Endothelial cell of umbilical vein (primary cell): ENCODE measurements around the gene CCT3. TPM values are rescaled to one million over a fixed set of nuclear protein-coding genes. Genes with fewer than 3 reads are reported as not detected.
A peak's percentile ranks its signal among the peaks of the same experiment; 100 is the strongest.

Source experiments
- BruUV-seq: library from RNA; stranded (reverse); fragments of 400-500 nt; replicated peaks from 2 replicates; lab custom pipeline; 2021; lab: Mats Ljungman, UMichigan
- CTCF ChIA-PET: fragments of 300-600, 350-600 bp; sonication (Branson Sonifier 250); formaldehyde crosslinking; loops from one replicate; lab custom pipeline; 2021; ENCODE audit warnings: antibody characterized with exemption, inconsistent platforms; lab: Charles Lee
- POLR2A ChIA-PET: fragments of 300-600, 350-600 bp; sonication (Branson Sonifier 250); formaldehyde crosslinking; loops from one replicate; lab custom pipeline; 2021; ENCODE audit warnings: antibody characterized with exemption, inconsistent platforms; lab: Charles Lee
- DNase-seq: peaks from one replicate; pipeline ENCODE4 v3.0.0-alpha.2; 2011; ENCODE audit warnings: low read depth, low spot score
- FAIRE-seq: peaks from 2 replicates; lab custom pipeline; 2011; peaks lifted over from hg19 to GRCh38; lab: Jason Lieb, UNC
- H2AFZ ChIP-seq: 2 replicates; pipeline ENCODE4 v1.6.0; 2012; ENCODE audit warnings: low read depth, low read length, control low read depth, inconsistent platforms
- H3K27ac ChIP-seq: 2 replicates; pipeline ENCODE4 v1.5.1; 2011; ENCODE audit warnings: low read depth, mild to moderate bottlenecking, control low read depth, low read length, moderate library complexity; ENCODE audit not compliant: insufficient read depth
- H3K27me3 ChIP-seq, 2 experiments: 2 replicates each; pipeline versions ENCODE4 v1.6.0 to v1.6.1; 2011; ENCODE audit warnings: low read length in 2 of 2, mixed read lengths in 1 of 2; ENCODE audit not compliant: control insufficient read depth in 2 of 2, insufficient read depth in 2 of 2
- H3K36me3 ChIP-seq, 2 experiments: 2 replicates in 1 of 2; 3 replicates in 1 of 2; pipeline ENCODE4 v1.5.1; 2011; ENCODE audit warnings: low read length in 2 of 2, mild to moderate bottlenecking in 1 of 2, moderate library complexity in 1 of 2; ENCODE audit not compliant: control insufficient read depth in 2 of 2, insufficient read depth in 2 of 2; ENCODE audit errors: extremely low read depth in 1 of 2
- H3K4me1 ChIP-seq: 3 replicates; pipeline ENCODE4 v1.5.1; 2011; ENCODE audit warnings: mild to moderate bottlenecking, low read length; ENCODE audit not compliant: control insufficient read depth, insufficient read depth; ENCODE audit errors: extremely low read depth
- H3K4me2 ChIP-seq: 2 replicates; pipeline ENCODE4 v1.6.1; 2011; ENCODE audit warnings: low read length, control low read depth, mixed read lengths; ENCODE audit not compliant: insufficient read depth
- H3K4me3 ChIP-seq, 3 experiments: fragments of 200-600 bp in 1 of 3; sonication (generic), shearing (Covaris generic) in 1 of 3; replicated peaks in 1 of 3; 2 replicates each; pipeline ENCODE4 v1.5.1; 2011 to 2016; ENCODE audit warnings: control low read depth in 3 of 3, low read length in 3 of 3, mild to moderate bottlenecking in 2 of 3, inconsistent platforms in 1 of 3, low read depth in 1 of 3, moderate library complexity in 1 of 3; ENCODE audit not compliant: insufficient read depth in 1 of 3
- H3K79me2 ChIP-seq: 2 replicates; pipeline ENCODE4 v1.6.0; 2012; ENCODE audit warnings: low read length, inconsistent platforms; ENCODE audit not compliant: control insufficient read depth, insufficient read depth
- H3K9ac ChIP-seq: replicated peaks from 2 replicates; pipeline ENCODE3; 2011; ENCODE audit warnings: low read length, control low read depth; ENCODE audit not compliant: insufficient read depth; ENCODE audit errors: extremely low read depth
- H3K9me1 ChIP-seq: replicated peaks from 3 replicates; pipeline ENCODE4 v1.6.0; 2011; ENCODE audit warnings: mild to moderate bottlenecking, low read length; ENCODE audit not compliant: control insufficient read depth, insufficient read depth; ENCODE audit errors: extremely low read depth
- H3K9me3 ChIP-seq: replicated peaks from 2 replicates; pipeline ENCODE4 v1.5.1; 2012; ENCODE audit warnings: low read length, inconsistent platforms; ENCODE audit not compliant: control insufficient read depth, insufficient read depth
- H4K20me1 ChIP-seq: replicated peaks from 2 replicates; pipeline ENCODE3; 2011; ENCODE audit warnings: mild to moderate bottlenecking, low read length; ENCODE audit not compliant: control insufficient read depth, insufficient read depth; ENCODE audit errors: extremely low read depth
- CTCF ChIP-seq, 2 donors: IDR thresholded peaks; 1 replicate in 1 of 2; 2 replicates in 1 of 2; pipeline ENCODE4 v1.5.1; 2011; ENCODE audit warnings: low read length in 2 of 2, mild to moderate bottlenecking in 2 of 2, moderate library complexity in 2 of 2, control low read depth in 1 of 2, inconsistent platforms in 1 of 2, low read depth in 1 of 2; ENCODE audit not compliant: insufficient read depth in 1 of 2; ENCODE audit errors: extremely low read depth in 1 of 2
- EZH2 ChIP-seq: IDR thresholded peaks from 2 replicates; pipeline ENCODE4 v1.6.1; 2012; ENCODE audit warnings: borderline replicate concordance, low read depth, mild to moderate bottlenecking, moderate library complexity, low read length, inconsistent platforms; ENCODE audit not compliant: severe bottlenecking
- FOS ChIP-seq: IDR thresholded peaks from 2 replicates; pipeline ENCODE4 v1.6.1; 2011; ENCODE audit warnings: mild to moderate bottlenecking, low read length, moderate library complexity, borderline replicate concordance; ENCODE audit not compliant: insufficient read depth
- GATA2 ChIP-seq: IDR thresholded peaks from 2 replicates; pipeline ENCODE4 v1.7.0; 2011; ENCODE audit warnings: low read depth, mild to moderate bottlenecking, moderate library complexity, mixed read lengths, low read length; ENCODE audit not compliant: insufficient read length, insufficient read depth
- JUN ChIP-seq: IDR thresholded peaks from 2 replicates; pipeline ENCODE4 v1.6.1; 2011; ENCODE audit warnings: borderline replicate concordance, low read depth; ENCODE audit not compliant: insufficient read length, insufficient read depth
- MYC ChIP-seq: IDR thresholded peaks from one replicate; pipeline ENCODE4 v1.6.1; 2011; ENCODE audit warnings: mild to moderate bottlenecking, low read depth, low read length
- POLR2A ChIP-seq: IDR thresholded peaks from 2 replicates; pipeline ENCODE4 v1.6.1; 2012; ENCODE audit warnings: low read depth, mild to moderate bottlenecking, control low read depth, low read length
- POLR2AphosphoS5 ChIP-seq: IDR thresholded peaks from 2 replicates; pipeline ENCODE4 v1.6.1; 2012; ENCODE audit warnings: low read depth, mild to moderate bottlenecking, control low read depth, low read length, moderate library complexity; ENCODE audit not compliant: insufficient read depth
- dilution Hi-C: fragments of 300-500 bp; cut with MboI; formaldehyde crosslinking; loops from one replicate; pipeline ENCODE4 v1.15.0; 2019; ENCODE audit warnings: low sequenced_read_pairs; ENCODE audit not compliant: extremely low pct_ligation_motif_present
- intact Hi-C: fragments of 100-400 bp; cut with micrococcal nuclease; formaldehyde crosslinking; loops from one replicate; pipeline ENCODE4 v1.10.0; 2022
- polyA plus RNA-seq, 4 experiments: library from polyadenylated mRNA; depleted of rRNA in 3 of 4; stranded (reverse) in 3 of 4; unstranded in 1 of 4; fragments of >200 nt; gene quantifications; 2 replicates each; pipeline versions ENCODE4 v1.2.1 to v1.2.3, GENCODE V29; 2011 to 2012; ENCODE audit warnings: missing spikeins in 1 of 4
- total RNA-seq: library from RNA; stranded (reverse); gene quantifications from 2 replicates; pipeline ENCODE4 v1.2.3, GENCODE V29; 2021
- TF ChIP-seq, protein P1 (sequence below): IDR thresholded peaks from 2 replicates; pipeline ENCODE4 v1.6.1; 2011; ENCODE audit not compliant: insufficient read depth, insufficient read length

Gene CCT3
- total and polyA plus RNA-seq, 2 donors (not counting 3 experiments of a cell fraction or from before 2014, with no cell fraction given): 276 to 367 TPM

GRCh38 chr1:156291226-156292061 lies 46.6 kb downstream of the CCT3 start:
- ChIA-PET CTCF (no interaction called here), POLR2A (interaction anchor here (1.2 kb wide), 1 partner anchor 9 kb away, joined by 3 read pairs; the partner anchor contains the start of gene SMG5)
- Histone ChIP-seq H3K27ac (no peak overlapping the region), H3K4me1 (peaks cover 10% of the 10 kb centered on the region), H3K79me2 (peaks cover 6% of the 10 kb centered on the region), H3K9me3 (no peaks in the 10 kb centered on the region), H4K20me1 (no peaks in the 10 kb centered on the region), H3K4me2 (peak overlapping the region; percentile 40), H3K27me3 (no peaks in the 10 kb centered on the region), H2AFZ (peak overlapping the region; percentile 79), H3K4me3 (peak overlapping the region in 2 of 3 experiments; percentile 35 to 41), H3K36me3 (peaks cover 0 to 4% of the 10 kb centered on the region in 2 experiments), H3K9ac (peak overlapping the region; percentile 28), H3K9me1 (no peaks in the 10 kb centered on the region)
- DNase-seq (peak; percentile 89), FAIRE-seq (peak; percentile 89)
- intact Hi-C loops (loop anchor here (1.0 kb wide), 1 partner anchor 8 kb away; no protein-coding TSS in a partner anchor), dilution Hi-C loops (no loop called here)
- peak; percentile 72 for TF ChIP-seq POLR2AphosphoS5
- TF ChIP-seq FOS: no peak
- TF ChIP-seq GATA2: no peak
- TF ChIP-seq POLR2A: peak; percentile 11
- BruUV-seq: no TSS peak

DNA sequence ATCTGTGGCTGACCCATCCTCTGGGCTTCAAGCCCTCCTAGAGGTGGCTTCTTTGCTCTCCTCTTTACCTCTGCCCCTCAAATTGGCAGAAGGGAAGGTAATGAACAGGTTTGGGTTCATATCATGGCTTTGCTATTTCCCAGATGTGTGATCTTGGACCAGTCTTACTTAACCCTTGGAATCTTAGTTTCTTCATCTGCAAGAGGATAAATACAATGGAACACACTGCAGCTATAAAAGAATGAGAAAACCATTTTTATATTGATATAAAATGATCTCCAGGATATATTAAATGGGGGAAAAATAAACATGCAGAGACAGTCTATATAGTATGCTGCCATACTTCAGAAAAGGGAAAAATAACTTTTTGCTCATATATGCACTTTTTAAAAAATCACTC lies 48.2 kb downstream of the CCT3 start:
- H4K20me1 ChIP-seq: no peaks in the 10 kb centered on the region
- intact Hi-C loops (no loop called here), dilution Hi-C loops (no loop called here)
- no peak overlapping the region for H3K9ac ChIP-seq
- H3K27me3 ChIP-seq: no peaks in the 10 kb centered on the region
- no peak overlapping the region for H3K4me2 ChIP-seq
- no peak for TF ChIP-seq MYC
- no peak for TF ChIP-seq GATA2
- TF ChIP-seq POLR2A: no peak
- no peak for TF ChIP-seq JUN
- TF ChIP-seq EZH2: no peak
- TF ChIP-seq CTCF (IDR thresholded peaks at IDR 0.05; ENCODE audit: extremely low read depth in 1 of 2, insufficient read depth in 1 of 2, low read depth in 1 of 2, low read length in 2 of 2): no peak
- no peak for TF ChIP-seq POLR2AphosphoS5
- no peak for TF ChIP-seq FOS
- TF ChIP-seq, protein P1, sequence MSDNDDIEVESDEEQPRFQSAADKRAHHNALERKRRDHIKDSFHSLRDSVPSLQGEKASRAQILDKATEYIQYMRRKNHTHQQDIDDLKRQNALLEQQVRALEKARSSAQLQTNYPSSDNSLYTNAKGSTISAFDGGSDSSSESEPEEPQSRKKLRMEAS: no peak
- no peak overlapping the region for H3K4me3 ChIP-seq
- H3K9me1 ChIP-seq: no peaks in the 10 kb centered on the region
- H3K9me3 ChIP-seq: no peaks in the 10 kb centered on the region
- no peak for DNase-seq
- no peak for FAIRE-seq
- H3K27ac ChIP-seq: no peak overlapping the region
- H3K79me2 ChIP-seq: peaks cover 2% of the 10 kb centered on the region
- BruUV-seq: no TSS peak
- peaks cover 6% of the 10 kb centered on the region for H3K4me1 ChIP-seq
- CTCF ChIA-PET: no interaction called here
- H3K36me3 ChIP-seq: peaks cover 0 to 4% of the 10 kb centered on the region in 2 experiments
- H2AFZ ChIP-seq: no peak overlapping the region
- POLR2A ChIA-PET: no interaction called here
